Measurements from ENCODE around the gene OR2A12.
A peak's percentile ranks its signal among the peaks of the same experiment; 100 is the strongest.
"Not testable (repeated sequence)": the region's sequence is repeated elsewhere in the genome, so short reads cannot be mapped to it uniquely, and the experiment has no call there.

The OR2A12 gene
- 0 reads per million in 4 donors for total RNA-seq

- DNase-seq, result no peak
Observed at GRCh38 chr7:144085978-144086377, at the start of gene OR2A12. OR2A12 (plus strand) TSS chr7:144086278; CDS start chr7:144095108, 8,830 bp downstream.

- DNase-seq, result no peak
Observed at GRCh38 chr7:144036302-144036885, 49.7 kb upstream of the OR2A12 start.

GRCh38 chr7:144037414-144038035, 48.6 kb upstream of the OR2A12 start:
- DNase-seq, result no peak

- DNase-seq, result no peak
Observed at GRCh38 chr7:144038887-144039286, 47.2 kb upstream of the OR2A12 start.

GRCh38 chr7:144048648-144049047, 37.4 kb upstream of the OR2A12 start, which contains the start of gene OR2A5:
OR2A5 (plus strand) TSS chr7:144048948; CDS start chr7:144050402, 1,454 bp downstream.
- DNase-seq, result no peak

GRCh38 chr7:144049491-144049890, 36.6 kb upstream of the OR2A12 start:
- no peak for DNase-seq

GRCh38 chr7:144050093-144050492, 36.0 kb upstream of the OR2A12 start:
- DNase-seq, result no peak

GRCh38 chr7:144050884-144051283, 35.2 kb upstream of the OR2A12 start:
- not testable (repeated sequence) for DNase-seq

GRCh38 chr7:144057954-144058353, 28.1 kb upstream of the OR2A12 start:
- no peak for DNase-seq

GRCh38 chr7:144063710-144064109, 22.4 kb upstream of the OR2A12 start:
- peak in 1 of 5 donors; percentile 10 for DNase-seq

GRCh38 chr7:144069511-144069910, 16.6 kb upstream of the OR2A12 start, which contains the start of gene OR2A25:
OR2A25 (plus strand) TSS chr7:144069811; CDS start chr7:144074220, 4,409 bp downstream.
- no peak for DNase-seq

- no peak for DNase-seq
Observed at GRCh38 chr7:144069953-144070352, 16.1 kb upstream of the OR2A12 start.

GRCh38 chr7:144074374-144074773, 11.7 kb upstream of the OR2A12 start:
- DNase-seq, result no peak

GRCh38 chr7:144086730-144087129, 652 bp downstream of the OR2A12 start:
- no peak for DNase-seq

- DNase-seq, result no peak
Observed at GRCh38 chr7:144087230-144087629, 1.2 kb downstream of the OR2A12 start.

GRCh38 chr7:144090667-144091066, 4.6 kb downstream of the OR2A12 start:
- no peak for DNase-seq

- DNase-seq, result no peak
Observed at GRCh38 chr7:144098776-144099175, 12.7 kb downstream of the OR2A12 start.

GRCh38 chr7:144100607-144101006, 14.5 kb downstream of the OR2A12 start:
- no peak for DNase-seq

GRCh38 chr7:144102041-144102440, 16.0 kb downstream of the OR2A12 start:
- DNase-seq, result no peak

GRCh38 chr7:144105211-144105610, 19.1 kb downstream of the OR2A12 start:
- no peak for DNase-seq

- DNase-seq, result no peak
Observed at GRCh38 chr7:144109283-144109682, 23.2 kb downstream of the OR2A12 start, which contains the start of gene OR2A2. OR2A2 (plus strand) TSS chr7:144109583; CDS start chr7:144109583, 0 bp downstream.

- no peak for DNase-seq
Observed at GRCh38 chr7:144110272-144110671, 24.2 kb downstream of the OR2A12 start.

GRCh38 chr7:144113651-144114050, 27.6 kb downstream of the OR2A12 start:
- DNase-seq, result no peak

GRCh38 chr7:144118341-144118740, 32.3 kb downstream of the OR2A12 start:
- no peak for DNase-seq

Measured in T-helper 1 cell (primary cell).